D341Med (cell line): ENCODE data around the gene EIF6.
"Not testable (repeated sequence)": the region's sequence is repeated elsewhere in the genome, so short reads cannot be mapped to it uniquely, and the experiment has no call there.

Source experiments
- DNase-seq: peaks from one replicate; pipeline ENCODE4 v3.0.0; 2012; ENCODE audit warnings: low spot score

EIF6 gene

GRCh38 chr20:35254448-35254999, 30.0 kb downstream of the EIF6 start:
- DNase-seq, result no peak

- DNase-seq, result no peak
Measured at GRCh38 chr20:35253010-35253409, 31.6 kb downstream of the EIF6 start.

- not testable (repeated sequence) for DNase-seq
Measured at GRCh38 chr20:35252598-35252997, 32.0 kb downstream of the EIF6 start.

- no peak for DNase-seq
Measured at GRCh38 chr20:35252037-35252461, 32.5 kb downstream of the EIF6 start.

GRCh38 chr20:35251613-35251940, 33.0 kb downstream of the EIF6 start:
- DNase-seq, result no peak

GRCh38 chr20:35248641-35249475, 35.7 kb downstream of the EIF6 start:
- no peak for DNase-seq

- DNase-seq, result no peak
Measured at GRCh38 chr20:35246723-35247122, 37.8 kb downstream of the EIF6 start.

GRCh38 chr20:35243986-35244385, 40.6 kb downstream of the EIF6 start:
- no peak for DNase-seq

GRCh38 chr20:35243317-35243716, 41.3 kb downstream of the EIF6 start:
- DNase-seq, result no peak

GRCh38 chr20:35240811-35241293, 43.7 kb downstream of the EIF6 start:
- DNase-seq, result no peak

- no peak for DNase-seq
Measured at GRCh38 chr20:35240083-35240810, 44.3 kb downstream of the EIF6 start.

GRCh38 chr20:35238735-35239134, 45.8 kb downstream of the EIF6 start:
- no peak for DNase-seq

- DNase-seq, result no peak
Measured at GRCh38 chr20:35238170-35238569, 46.4 kb downstream of the EIF6 start.

GRCh38 chr20:35237486-35237885, 47.1 kb downstream of the EIF6 start:
- no peak for DNase-seq

- DNase-seq, result no peak
Measured at GRCh38 chr20:35235881-35236280, 48.7 kb downstream of the EIF6 start.

GRCh38 chr20:35232575-35232974, 52.0 kb downstream of the EIF6 start:
- DNase-seq, result no peak
